Activated CD8-positive, alpha-beta memory T cell treated with anti-CD3 and anti-CD28 coated beads, Interleukin-2, amount 50 U/mL, for 4 hours (primary cell): ENCODE results near the gene FAM184B.
"Not testable (repeated sequence)": the region's sequence is repeated elsewhere in the genome, so short reads cannot be mapped to it uniquely, and the experiment has no call there.

ENCODE experiments used
- DNase-seq: peaks from one replicate; pipeline ENCODE4 v3.0.0-alpha.2; 2020

The FAM184B gene

GRCh38 chr4:17713779-17714178 is 67.6 kb downstream of the FAM184B start:
- DNase-seq, result no peak

- no peak for DNase-seq
These were observed 69.3 kb downstream of the FAM184B start for GRCh38 chr4:17712166-17712565.

- DNase-seq, result not testable (repeated sequence)
These were observed 70.2 kb downstream of the FAM184B start for GRCh38 chr4:17711206-17711605.

GRCh38 chr4:17709763-17710068 is 71.7 kb downstream of the FAM184B start:
- DNase-seq, result no peak

- DNase-seq, result no peak
These were observed 72.2 kb downstream of the FAM184B start for GRCh38 chr4:17708992-17709762.

GRCh38 chr4:17707671-17708070 is 73.8 kb downstream of the FAM184B start:
- DNase-seq, result no peak

GRCh38 chr4:17705107-17705506 is 76.3 kb downstream of the FAM184B start:
- no peak for DNase-seq

GRCh38 chr4:17704020-17704650 is 77.3 kb downstream of the FAM184B start:
- no peak for DNase-seq

GRCh38 chr4:17702641-17703040 is 78.8 kb downstream of the FAM184B start:
- DNase-seq, result no peak

- no peak for DNase-seq
These were observed 79.5 kb downstream of the FAM184B start for GRCh38 chr4:17701882-17702281.

- DNase-seq, result no peak
These were observed 80.1 kb downstream of the FAM184B start for GRCh38 chr4:17701138-17701839.

GRCh38 chr4:17699380-17699779 is 82.0 kb downstream of the FAM184B start:
- no peak for DNase-seq

GRCh38 chr4:17698116-17698515 is 83.3 kb downstream of the FAM184B start:
- DNase-seq, result no peak

- DNase-seq, result no peak
These were observed 86.1 kb downstream of the FAM184B start for GRCh38 chr4:17695341-17695740.

- DNase-seq, result no peak
These were observed 86.9 kb downstream of the FAM184B start for GRCh38 chr4:17694552-17694951.

GRCh38 chr4:17690898-17691297 is 90.5 kb downstream of the FAM184B start:
- no peak for DNase-seq

GRCh38 chr4:17690135-17690534 is 91.3 kb downstream of the FAM184B start:
- DNase-seq, result no peak

- DNase-seq, result no peak
These were observed 93.4 kb downstream of the FAM184B start for GRCh38 chr4:17688011-17688441.

GRCh38 chr4:17687237-17687857 is 94.1 kb downstream of the FAM184B start:
- DNase-seq, result no peak

- DNase-seq, result not testable (repeated sequence)
These were observed 96.8 kb downstream of the FAM184B start for GRCh38 chr4:17684648-17685047.

- DNase-seq, result no peak
These were observed 99.2 kb downstream of the FAM184B start for GRCh38 chr4:17682222-17682566.

- no peak for DNase-seq
These were observed 99.9 kb downstream of the FAM184B start for GRCh38 chr4:17681281-17682221.
